WTC11 (cell line): Measurements from ENCODE around the gene TIAM2. TPM values are rescaled to one million over a fixed set of nuclear protein-coding genes. Genes with fewer than 3 reads are reported as not detected.

Experiments used
- ATAC-seq: fragments of 200-7000 bp; cut with Tn5 transposase; 2 replicates; pipeline ENCODE4 v1.10.0; 2021; ENCODE audit warnings: mild to moderate bottlenecking, moderate library complexity
- CTCF ChIA-PET: fragments of 300-600 bp; sonication (Branson Sonifier 250); formaldehyde crosslinking; loops from one replicate; lab custom pipeline; 2021; ENCODE audit warnings: antibody characterized with exemption; lab: Charles Lee
- POLR2A ChIA-PET: fragments of 350-600 bp; sonication (Branson Sonifier 250); formaldehyde crosslinking; loops from one replicate; lab custom pipeline; 2021; ENCODE audit warnings: antibody characterized with exemption; lab: Charles Lee
- DNase-seq: peaks from one replicate; pipeline ENCODE4 v3.0.0; 2021; ENCODE audit warnings: low spot score
- H3K27ac Mint-ChIP-seq: 2 replicates; pipeline ENCODE4 v1.8.0; 2021; ENCODE audit warnings: mixed read lengths
- H3K27me3 Mint-ChIP-seq: 2 replicates; pipeline ENCODE4 v1.8.0; 2021; ENCODE audit warnings: low read depth, mild to moderate bottlenecking, moderate library complexity, mixed read lengths
- H3K36me3 Mint-ChIP-seq: 2 replicates; pipeline ENCODE4 v1.8.0; 2021; ENCODE audit warnings: mixed read lengths
- H3K4me1 Mint-ChIP-seq: 2 replicates; pipeline ENCODE4 v1.8.0; 2022; ENCODE audit warnings: mixed read lengths
- H3K4me3 Mint-ChIP-seq: 2 replicates; pipeline ENCODE4 v1.8.0; 2021; ENCODE audit warnings: mild to moderate bottlenecking, moderate library complexity, mixed read lengths
- H3K9me3 Mint-ChIP-seq: 2 replicates; pipeline ENCODE4 v1.8.0; 2021; ENCODE audit warnings: mixed read lengths
- AFF4 ChIP-seq: sonication (generic); formaldehyde crosslinking; IDR thresholded peaks from 2 replicates; pipeline ENCODE4 v1.8.1; 2023; ENCODE audit warnings: mild to moderate bottlenecking, missing genetic modification reagents, borderline replicate concordance
- ATF2 ChIP-seq: sonication (generic); formaldehyde crosslinking; IDR thresholded peaks from 2 replicates; pipeline ENCODE4 v1.8.1; 2022; ENCODE audit warnings: low read depth, missing genetic modification reagents, borderline replicate concordance
- E2F4 ChIP-seq: sonication (generic); formaldehyde crosslinking; IDR thresholded peaks from 2 replicates; pipeline ENCODE4 v1.8.1; 2022; ENCODE audit warnings: low read depth, mild to moderate bottlenecking, moderate library complexity, missing genetic modification reagents, borderline replicate concordance
- FOXP1 ChIP-seq: sonication (generic); formaldehyde crosslinking; IDR thresholded peaks from 2 replicates; pipeline ENCODE4 v1.8.0; 2022; ENCODE audit warnings: missing genetic modification reagents, mild to moderate bottlenecking, moderate library complexity, borderline replicate concordance
- GRHL2 ChIP-seq: fragments of 250-450 bp; sonication (Bioruptor Pico); IDR thresholded peaks from 2 replicates; pipeline ENCODE4 v1.8.0; 2022; ENCODE audit warnings: mild to moderate bottlenecking, moderate library complexity; ENCODE audit not compliant: insufficient replicate concordance, severe bottlenecking
- GTF2I ChIP-seq: fragments of 250-450 bp; sonication (Bioruptor Pico); conservative IDR thresholded peaks from 2 replicates; pipeline ENCODE4 v1.4.0; 2021; ENCODE audit warnings: mild to moderate bottlenecking
- HMGA2 ChIP-seq: fragments of 250-450 bp; sonication (Bioruptor Pico); IDR thresholded peaks from 2 replicates; pipeline ENCODE4 v1.4.0; 2021; ENCODE audit warnings: mild to moderate bottlenecking, moderate library complexity
- IRF2 ChIP-seq: sonication (generic); formaldehyde crosslinking; IDR thresholded peaks from 2 replicates; pipeline ENCODE4 v1.8.0; 2022; ENCODE audit warnings: low read depth, missing genetic modification reagents, borderline replicate concordance
- MYBL2 ChIP-seq: sonication (generic); formaldehyde crosslinking; IDR thresholded peaks from 2 replicates; pipeline ENCODE4 v1.8.1; 2023; ENCODE audit warnings: mild to moderate bottlenecking, moderate library complexity, missing genetic modification reagents
- PREB ChIP-seq: sonication (generic); formaldehyde crosslinking; IDR thresholded peaks from 2 replicates; pipeline ENCODE4 v1.8.1; 2022; ENCODE audit warnings: mild to moderate bottlenecking, missing genetic modification reagents, moderate library complexity, borderline replicate concordance
- SMAD3 ChIP-seq: sonication (generic); formaldehyde crosslinking; IDR thresholded peaks from 2 replicates; pipeline ENCODE4 v1.8.0; 2022; ENCODE audit warnings: missing genetic modification reagents, mild to moderate bottlenecking, borderline replicate concordance
- TCF7 ChIP-seq: sonication (generic); formaldehyde crosslinking; IDR thresholded peaks from 2 replicates; pipeline ENCODE4 v1.8.0; 2022; ENCODE audit warnings: mild to moderate bottlenecking, low read depth, missing genetic modification reagents, moderate library complexity
- ZBTB21 ChIP-seq: sonication (generic); formaldehyde crosslinking; IDR thresholded peaks from 2 replicates; pipeline ENCODE4 v1.8.1; 2023; ENCODE audit warnings: mild to moderate bottlenecking, missing genetic modification reagents, borderline replicate concordance
- ZNF317 ChIP-seq: sonication (generic); formaldehyde crosslinking; IDR thresholded peaks from 2 replicates; pipeline ENCODE4 v1.8.1; 2023; ENCODE audit warnings: low read depth, mild to moderate bottlenecking, moderate library complexity, missing genetic modification reagents, borderline replicate concordance
- total RNA-seq: library from RNA; stranded (reverse); gene quantifications from 3 replicates; pipeline ENCODE4 v1.2.3, GENCODE V29; 2021
- TF ChIP-seq, protein P1 (sequence below): sonication (generic); formaldehyde crosslinking; IDR thresholded peaks from 2 replicates; pipeline ENCODE4 v1.8.0; 2022; ENCODE audit warnings: missing genetic modification reagents
- TF ChIP-seq, protein P2 (sequence below): fragments of 250-450 bp; sonication (Bioruptor Pico); IDR thresholded peaks from 2 replicates; pipeline ENCODE4 v1.9.0; 2021; ENCODE audit warnings: mild to moderate bottlenecking
- TF ChIP-seq, protein P3 (sequence below): sonication (generic); formaldehyde crosslinking; IDR thresholded peaks from 2 replicates; pipeline ENCODE4 v1.8.1; 2023; ENCODE audit warnings: mild to moderate bottlenecking, missing genetic modification reagents, moderate library complexity

The TIAM2 gene
- total RNA-seq, 1 experiment from 2014 or later, result 15.1 TPM

DNA sequence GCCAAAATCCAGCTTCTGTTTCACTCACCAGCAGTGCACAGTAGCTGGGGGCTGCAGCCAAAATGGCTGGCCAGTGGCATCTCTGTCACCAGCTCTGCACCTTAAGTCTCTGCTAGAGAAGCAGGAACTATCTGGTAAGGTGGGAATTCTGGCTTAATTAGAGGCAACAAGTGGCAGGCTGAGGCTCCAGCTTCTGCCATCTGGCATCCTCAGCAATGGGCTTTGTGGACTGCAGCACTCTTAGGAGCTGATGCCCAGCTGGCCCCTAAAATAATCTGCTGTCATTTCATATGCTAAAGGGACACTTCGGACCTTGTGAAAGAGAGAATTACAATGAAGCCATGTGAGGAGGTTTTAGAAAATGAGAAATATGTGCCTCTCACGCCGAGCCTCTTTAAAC, 264.1 kb downstream of the TIAM2 start:
- no peak for DNase-seq
- H3K4me1 Mint-ChIP-seq, result peaks cover 20% of the 10 kb centered on the region
- no peaks in the 10 kb centered on the region for H3K9me3 Mint-ChIP-seq
- CTCF ChIA-PET, result interaction anchor here (1.7 to 3.4 kb wide), 2 partner anchors 10 to 11 kb away, joined by 4 to 14 read pairs; no protein-coding TSS in a partner anchor
- no peak for ATAC-seq
- POLR2A ChIA-PET, result no interaction called here
- H3K36me3 Mint-ChIP-seq, result peaks cover 51% of the 10 kb centered on the region
- no peak overlapping the region for H3K4me3 Mint-ChIP-seq
- no peaks in the 10 kb centered on the region for H3K27me3 Mint-ChIP-seq
- TF ChIP-seq GRHL2 (CRISPR knock-in tag), result no peak
- TF ChIP-seq PREB (CRISPR knock-in tag), result no peak
- TF ChIP-seq TCF7 (CRISPR knock-in tag), result no peak
- no peak for TF ChIP-seq IRF2 (CRISPR knock-in tag)
- TF ChIP-seq ZNF317 (CRISPR knock-in tag), result no peak
- TF ChIP-seq ATF2 (CRISPR knock-in tag), result no peak
- TF ChIP-seq MYBL2 (CRISPR knock-in tag), result no peak
- no peak for TF ChIP-seq ZBTB21
- TF ChIP-seq, protein P1, sequence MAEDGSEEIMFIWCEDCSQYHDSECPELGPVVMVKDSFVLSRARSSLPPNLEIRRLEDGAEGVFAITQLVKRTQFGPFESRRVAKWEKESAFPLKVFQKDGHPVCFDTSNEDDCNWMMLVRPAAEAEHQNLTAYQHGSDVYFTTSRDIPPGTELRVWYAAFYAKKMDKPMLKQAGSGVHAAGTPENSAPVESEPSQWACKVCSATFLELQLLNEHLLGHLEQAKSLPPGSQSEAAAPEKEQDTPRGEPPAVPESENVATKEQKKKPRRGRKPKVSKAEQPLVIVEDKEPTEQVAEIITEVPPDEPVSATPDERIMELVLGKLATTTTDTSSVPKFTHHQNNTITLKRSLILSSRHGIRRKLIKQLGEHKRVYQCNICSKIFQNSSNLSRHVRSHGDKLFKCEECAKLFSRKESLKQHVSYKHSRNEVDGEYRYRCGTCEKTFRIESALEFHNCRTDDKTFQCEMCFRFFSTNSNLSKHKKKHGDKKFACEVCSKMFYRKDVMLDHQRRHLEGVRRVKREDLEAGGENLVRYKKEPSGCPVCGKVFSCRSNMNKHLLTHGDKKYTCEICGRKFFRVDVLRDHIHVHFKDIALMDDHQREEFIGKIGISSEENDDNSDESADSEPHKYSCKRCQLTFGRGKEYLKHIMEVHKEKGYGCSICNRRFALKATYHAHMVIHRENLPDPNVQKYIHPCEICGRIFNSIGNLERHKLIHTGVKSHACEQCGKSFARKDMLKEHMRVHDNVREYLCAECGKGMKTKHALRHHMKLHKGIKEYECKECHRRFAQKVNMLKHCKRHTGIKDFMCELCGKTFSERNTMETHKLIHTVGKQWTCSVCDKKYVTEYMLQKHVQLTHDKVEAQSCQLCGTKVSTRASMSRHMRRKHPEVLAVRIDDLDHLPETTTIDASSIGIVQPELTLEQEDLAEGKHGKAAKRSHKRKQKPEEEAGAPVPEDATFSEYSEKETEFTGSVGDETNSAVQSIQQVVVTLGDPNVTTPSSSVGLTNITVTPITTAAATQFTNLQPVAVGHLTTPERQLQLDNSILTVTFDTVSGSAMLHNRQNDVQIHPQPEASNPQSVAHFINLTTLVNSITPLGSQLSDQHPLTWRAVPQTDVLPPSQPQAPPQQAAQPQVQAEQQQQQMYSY (CRISPR knock-in tag), result no peak
- TF ChIP-seq, protein P2, sequence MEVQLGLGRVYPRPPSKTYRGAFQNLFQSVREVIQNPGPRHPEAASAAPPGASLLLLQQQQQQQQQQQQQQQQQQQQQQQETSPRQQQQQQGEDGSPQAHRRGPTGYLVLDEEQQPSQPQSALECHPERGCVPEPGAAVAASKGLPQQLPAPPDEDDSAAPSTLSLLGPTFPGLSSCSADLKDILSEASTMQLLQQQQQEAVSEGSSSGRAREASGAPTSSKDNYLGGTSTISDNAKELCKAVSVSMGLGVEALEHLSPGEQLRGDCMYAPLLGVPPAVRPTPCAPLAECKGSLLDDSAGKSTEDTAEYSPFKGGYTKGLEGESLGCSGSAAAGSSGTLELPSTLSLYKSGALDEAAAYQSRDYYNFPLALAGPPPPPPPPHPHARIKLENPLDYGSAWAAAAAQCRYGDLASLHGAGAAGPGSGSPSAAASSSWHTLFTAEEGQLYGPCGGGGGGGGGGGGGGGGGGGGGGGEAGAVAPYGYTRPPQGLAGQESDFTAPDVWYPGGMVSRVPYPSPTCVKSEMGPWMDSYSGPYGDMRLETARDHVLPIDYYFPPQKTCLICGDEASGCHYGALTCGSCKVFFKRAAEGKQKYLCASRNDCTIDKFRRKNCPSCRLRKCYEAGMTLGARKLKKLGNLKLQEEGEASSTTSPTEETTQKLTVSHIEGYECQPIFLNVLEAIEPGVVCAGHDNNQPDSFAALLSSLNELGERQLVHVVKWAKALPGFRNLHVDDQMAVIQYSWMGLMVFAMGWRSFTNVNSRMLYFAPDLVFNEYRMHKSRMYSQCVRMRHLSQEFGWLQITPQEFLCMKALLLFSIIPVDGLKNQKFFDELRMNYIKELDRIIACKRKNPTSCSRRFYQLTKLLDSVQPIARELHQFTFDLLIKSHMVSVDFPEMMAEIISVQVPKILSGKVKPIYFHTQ, result no peak
- TF ChIP-seq SMAD3 (CRISPR knock-in tag), result no peak
- TF ChIP-seq, protein P3, sequence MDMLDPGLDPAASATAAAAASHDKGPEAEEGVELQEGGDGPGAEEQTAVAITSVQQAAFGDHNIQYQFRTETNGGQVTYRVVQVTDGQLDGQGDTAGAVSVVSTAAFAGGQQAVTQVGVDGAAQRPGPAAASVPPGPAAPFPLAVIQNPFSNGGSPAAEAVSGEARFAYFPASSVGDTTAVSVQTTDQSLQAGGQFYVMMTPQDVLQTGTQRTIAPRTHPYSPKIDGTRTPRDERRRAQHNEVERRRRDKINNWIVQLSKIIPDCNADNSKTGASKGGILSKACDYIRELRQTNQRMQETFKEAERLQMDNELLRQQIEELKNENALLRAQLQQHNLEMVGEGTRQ (CRISPR knock-in tag), result no peak
- no peak for TF ChIP-seq GTF2I (CRISPR knock-in tag)
- TF ChIP-seq HMGA2 (CRISPR knock-in tag), result no peak
- TF ChIP-seq FOXP1 (CRISPR knock-in tag), result no peak
- TF ChIP-seq E2F4 (CRISPR knock-in tag), result no peak
- no peak for TF ChIP-seq AFF4 (CRISPR knock-in tag)
- no peak overlapping the region for H3K27ac Mint-ChIP-seq
